ENCODE results near the gene CYP24A1.

CYP24A1 gene

DNA sequence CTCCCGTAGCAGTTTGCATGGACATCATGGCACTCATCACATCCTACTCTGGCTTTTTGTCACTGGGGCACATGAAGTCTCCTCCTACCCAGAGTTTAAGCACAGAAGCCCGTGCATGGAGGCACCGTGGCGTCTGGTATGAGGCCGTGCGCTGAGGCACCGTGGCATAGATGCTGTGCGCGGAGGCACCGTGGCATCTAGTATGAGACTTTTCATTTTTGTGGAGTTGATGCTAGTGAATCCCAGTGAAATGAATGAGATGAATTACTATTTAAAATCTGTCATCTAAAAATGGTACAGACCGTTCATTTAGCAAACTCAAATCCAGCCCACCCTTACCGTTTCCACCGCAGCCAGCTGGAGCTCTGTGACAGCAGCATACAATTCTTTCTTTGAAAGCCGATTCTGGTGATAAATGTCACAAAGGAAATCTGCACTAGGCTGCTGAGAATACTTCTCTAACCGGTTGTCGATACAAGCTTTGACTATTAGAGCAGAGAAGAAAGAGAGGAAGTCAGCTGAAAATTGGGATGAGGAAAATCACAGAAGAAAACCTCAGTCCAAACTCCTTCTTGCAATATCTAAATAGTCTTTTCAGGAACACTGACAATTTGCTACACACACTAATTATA lies 11.3 kb downstream of the CYP24A1 start:
- H2AFZ ChIP-seq (ENCODE audit: low read length), result no peak overlapping the region
- no peaks in the 10 kb centered on the region for H3K79me1 ChIP-seq (ENCODE audit: low read depth, low read length)
- H3K23ac ChIP-seq (ENCODE audit: low read depth, low read length, poor library complexity), result no peak overlapping the region
- WGBS, 2 donors (ENCODE audit: extremely low coverage in 2 of 2, insufficient read length in 2 of 2, insufficient replicate concordance in 1 of 2), result no CpG with 5 or more reads among the region's 16 CpGs
- H3K36me3 ChIP-seq (replicated peaks in 1 of 2; ENCODE audit: control insufficient read depth in 2 of 2, insufficient read depth in 2 of 2, low read length in 2 of 2), result no peaks in the 10 kb centered on the region
- no peak overlapping the region for H3K27ac ChIP-seq (replicated peaks; ENCODE audit: low read length)
- H4K91ac ChIP-seq (ENCODE audit: low read depth, low read length, poor library complexity), result no peak overlapping the region
- no peak for DNase-seq (ENCODE audit: low spot score)
- H3K18ac ChIP-seq (ENCODE audit: low read length), result no peak overlapping the region
- no peak overlapping the region for H3K4ac ChIP-seq (ENCODE audit: low read length)
- H4K8ac ChIP-seq (ENCODE audit: low read depth, low read length), result no peak overlapping the region
- H2BK12ac ChIP-seq (ENCODE audit: low read length), result no peak overlapping the region
- no peak overlapping the region for H2AK5ac ChIP-seq (ENCODE audit: low read depth, low read length)
- no peak overlapping the region for H2BK15ac ChIP-seq (ENCODE audit: low read length)
- no peaks in the 10 kb centered on the region for H3K4me1 ChIP-seq (ENCODE audit: control insufficient read depth in 2 of 2, insufficient read depth in 1 of 2, low read depth in 1 of 2, low read length in 2 of 2)
- no peak overlapping the region for H3K14ac ChIP-seq (ENCODE audit: low read length)
- peaks cover 0 to 54% (median 0%) of the 10 kb centered on the region in 3 experiments for H3K27me3 ChIP-seq (ENCODE audit: control insufficient read depth in 3 of 3, insufficient read depth in 3 of 3, low read depth in 1 of 3, low read length in 3 of 3)
- H3K9ac ChIP-seq (ENCODE audit: low read depth, low read length, poor library complexity), result no peak overlapping the region
- no peak overlapping the region for H3K4me3 ChIP-seq (ENCODE audit: low read length in 2 of 2)
- no peak overlapping the region for H2BK5ac ChIP-seq (ENCODE audit: low read length)
- no peak overlapping the region for H3K4me2 ChIP-seq (ENCODE audit: insufficient read depth, low read length, poor library complexity, severe bottlenecking)
- H2BK120ac ChIP-seq (ENCODE audit: low read depth, low read length), result no peak overlapping the region
- H3K9me3 ChIP-seq (replicated peaks in 1 of 2; ENCODE audit: control insufficient read depth in 2 of 2, insufficient read depth in 1 of 2, low read depth in 1 of 2, low read length in 2 of 2), result no peaks in the 10 kb centered on the region

DNA sequence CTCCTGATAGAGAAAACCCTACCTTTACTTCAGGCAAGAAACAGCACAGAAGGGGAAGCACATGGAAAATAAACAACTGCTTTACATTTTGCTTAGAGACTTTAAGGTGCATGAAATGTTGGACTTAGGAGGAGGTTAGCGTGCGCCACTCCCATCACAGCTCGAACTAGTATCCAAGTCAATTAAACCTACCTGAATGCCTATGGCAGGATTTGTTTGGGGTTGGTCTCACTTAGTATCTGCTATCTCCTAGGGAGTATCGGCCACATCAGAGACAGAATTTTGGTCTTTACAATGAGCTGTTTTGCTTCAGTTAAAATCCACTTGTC lies 12.0 kb downstream of the CYP24A1 start:
- no peak overlapping the region for H4K91ac ChIP-seq (ENCODE audit: low read depth, low read length, poor library complexity)
- H3K4me1 ChIP-seq (ENCODE audit: control insufficient read depth in 2 of 2, insufficient read depth in 1 of 2, low read depth in 1 of 2, low read length in 2 of 2), result no peaks in the 10 kb centered on the region
- DNase-seq (ENCODE audit: low spot score), result no peak
- no peak overlapping the region for H2BK5ac ChIP-seq (ENCODE audit: low read length)
- no peak overlapping the region for H3K4me2 ChIP-seq (ENCODE audit: insufficient read depth, low read length, poor library complexity, severe bottlenecking)
- H3K9me3 ChIP-seq (replicated peaks in 1 of 2; ENCODE audit: control insufficient read depth in 2 of 2, insufficient read depth in 1 of 2, low read depth in 1 of 2, low read length in 2 of 2), result no peaks in the 10 kb centered on the region
- H2AFZ ChIP-seq (ENCODE audit: low read length), result no peak overlapping the region
- H2AK5ac ChIP-seq (ENCODE audit: low read depth, low read length), result no peak overlapping the region
- WGBS, 2 donors (ENCODE audit: extremely low coverage in 2 of 2, insufficient read length in 2 of 2, insufficient replicate concordance in 1 of 2), result no CpG with 5 or more reads among the region's 4 CpGs
- no peak overlapping the region for H3K18ac ChIP-seq (ENCODE audit: low read length)
- no peak overlapping the region for H2BK12ac ChIP-seq (ENCODE audit: low read length)
- no peak overlapping the region for H3K14ac ChIP-seq (ENCODE audit: low read length)
- no peaks in the 10 kb centered on the region for H3K79me1 ChIP-seq (ENCODE audit: low read depth, low read length)
- H3K27ac ChIP-seq (replicated peaks; ENCODE audit: low read length), result no peak overlapping the region
- H3K27me3 ChIP-seq (ENCODE audit: control insufficient read depth in 3 of 3, insufficient read depth in 3 of 3, low read depth in 1 of 3, low read length in 3 of 3), result peaks cover 0 to 53% (median 0%) of the 10 kb centered on the region in 3 experiments
- no peak overlapping the region for H3K4ac ChIP-seq (ENCODE audit: low read length)
- no peaks in the 10 kb centered on the region for H3K36me3 ChIP-seq (replicated peaks in 1 of 2; ENCODE audit: control insufficient read depth in 2 of 2, insufficient read depth in 2 of 2, low read length in 2 of 2)
- no peak overlapping the region for H3K23ac ChIP-seq (ENCODE audit: low read depth, low read length, poor library complexity)
- H4K8ac ChIP-seq (ENCODE audit: low read depth, low read length), result no peak overlapping the region
- H3K4me3 ChIP-seq (ENCODE audit: low read length in 2 of 2), result no peak overlapping the region
- no peak overlapping the region for H3K9ac ChIP-seq (ENCODE audit: low read depth, low read length, poor library complexity)
- no peak overlapping the region for H2BK120ac ChIP-seq (ENCODE audit: low read depth, low read length)
- no peak overlapping the region for H2BK15ac ChIP-seq (ENCODE audit: low read length)

DNA sequence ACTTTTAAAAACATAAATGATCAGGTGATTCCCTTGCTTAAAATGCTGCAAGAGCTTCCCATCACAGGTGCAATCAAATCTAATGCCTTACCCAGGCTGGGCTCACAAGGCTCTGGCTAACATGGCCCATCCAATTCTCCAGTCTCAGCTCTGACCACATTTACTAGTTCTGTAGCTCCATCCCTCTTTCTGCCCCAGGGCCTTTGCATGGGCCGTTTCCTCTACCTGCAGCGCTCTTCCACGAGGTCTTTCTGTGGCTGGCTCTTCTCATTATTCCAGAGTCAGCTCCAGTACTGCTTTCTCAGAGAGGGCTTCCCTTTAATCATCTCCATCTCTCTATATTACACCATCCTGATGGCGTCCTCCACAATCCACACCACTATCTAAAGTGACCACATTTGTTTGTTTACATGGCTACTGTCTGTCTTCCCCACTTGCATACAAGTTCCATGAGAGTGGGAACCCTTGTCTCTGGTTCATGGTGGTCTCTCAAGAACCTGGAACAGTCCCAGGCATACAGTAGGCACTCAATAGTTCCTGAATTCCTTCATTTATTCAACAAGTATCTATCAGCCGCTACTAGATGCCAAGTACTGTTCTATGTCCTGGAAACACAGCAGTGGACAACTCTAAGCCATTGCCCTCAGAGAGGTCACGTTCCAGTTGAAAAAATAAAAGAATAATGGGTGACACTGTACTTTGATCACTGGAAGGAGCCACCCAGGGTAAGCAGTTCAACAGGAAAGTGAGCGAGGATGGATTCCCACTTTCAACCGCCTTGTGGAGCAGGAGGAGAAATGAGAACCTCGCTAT lies 12.6 kb downstream of the CYP24A1 start:
- Histone ChIP-seq H3K27me3 (ENCODE audit: control insufficient read depth in 3 of 3, insufficient read depth in 3 of 3, low read depth in 1 of 3, low read length in 3 of 3) (peaks cover 0 to 54% (median 0%) of the 10 kb centered on the region in 3 experiments), H3K27ac (replicated peaks; ENCODE audit: low read length) (no peak overlapping the region)
- no CpG with 5 or more reads among the region's 9 CpGs for WGBS, 2 donors (ENCODE audit: extremely low coverage in 2 of 2, insufficient read length in 2 of 2, insufficient replicate concordance in 1 of 2)

More for the DNA sequence above, 12.6 kb downstream of the CYP24A1 start:
- Histone ChIP-seq H3K14ac (ENCODE audit: low read length) (no peak overlapping the region), H2BK5ac (ENCODE audit: low read length) (no peak overlapping the region), H3K18ac (ENCODE audit: low read length) (no peak overlapping the region), H2AFZ (ENCODE audit: low read length) (no peak overlapping the region), H3K4me2 (ENCODE audit: insufficient read depth, low read length, poor library complexity, severe bottlenecking) (no peak overlapping the region), H4K8ac (ENCODE audit: low read depth, low read length) (no peak overlapping the region), H3K4me1 (ENCODE audit: control insufficient read depth in 2 of 2, insufficient read depth in 1 of 2, low read depth in 1 of 2, low read length in 2 of 2) (no peaks in the 10 kb centered on the region), H3K79me1 (ENCODE audit: low read depth, low read length) (no peaks in the 10 kb centered on the region), H3K23ac (ENCODE audit: low read depth, low read length, poor library complexity) (no peak overlapping the region), H4K91ac (ENCODE audit: low read depth, low read length, poor library complexity) (no peak overlapping the region), H3K9ac (ENCODE audit: low read depth, low read length, poor library complexity) (no peak overlapping the region), H3K4ac (ENCODE audit: low read length) (no peak overlapping the region), H2BK120ac (ENCODE audit: low read depth, low read length) (no peak overlapping the region), H2BK12ac (ENCODE audit: low read length) (no peak overlapping the region), H2AK5ac (ENCODE audit: low read depth, low read length) (no peak overlapping the region), H2BK15ac (ENCODE audit: low read length) (no peak overlapping the region), H3K9me3 (replicated peaks in 1 of 2; ENCODE audit: control insufficient read depth in 2 of 2, insufficient read depth in 1 of 2, low read depth in 1 of 2, low read length in 2 of 2) (no peaks in the 10 kb centered on the region), H3K36me3 (replicated peaks in 1 of 2; ENCODE audit: control insufficient read depth in 2 of 2, insufficient read depth in 2 of 2, low read length in 2 of 2) (no peaks in the 10 kb centered on the region), H3K4me3 (ENCODE audit: low read length in 2 of 2) (no peak overlapping the region)
- no peak for DNase-seq (ENCODE audit: low spot score)

All from neuronal stem cell (in vitro differentiated cells).